Retinal pigment epithelial cell (primary cell): ENCODE results near the gene BAG5.

ENCODE experiments used
- DNase-seq: peaks from one replicate; pipeline ENCODE4 v3.0.0-alpha.2; 2010; ENCODE audit warnings: low read depth
- H3K4me3 ChIP-seq: 2 replicates; pipeline ENCODE4 v1.5.1; 2011; ENCODE audit warnings: mild to moderate bottlenecking, low read length, control low read depth, moderate library complexity
- TF ChIP-seq, protein P1 (sequence below): conservative IDR thresholded peaks from 2 replicates; pipeline ENCODE4 v1.5.1; 2011; ENCODE audit warnings: low read depth, low read length, control low read depth, inconsistent platforms

Gene BAG5

GRCh38 chr14:103545219-103545914 lies 17.1 kb downstream of the BAG5 start:
- DNase-seq, result no peak
- no peak overlapping the region for H3K4me3 ChIP-seq
- TF ChIP-seq, protein P1, sequence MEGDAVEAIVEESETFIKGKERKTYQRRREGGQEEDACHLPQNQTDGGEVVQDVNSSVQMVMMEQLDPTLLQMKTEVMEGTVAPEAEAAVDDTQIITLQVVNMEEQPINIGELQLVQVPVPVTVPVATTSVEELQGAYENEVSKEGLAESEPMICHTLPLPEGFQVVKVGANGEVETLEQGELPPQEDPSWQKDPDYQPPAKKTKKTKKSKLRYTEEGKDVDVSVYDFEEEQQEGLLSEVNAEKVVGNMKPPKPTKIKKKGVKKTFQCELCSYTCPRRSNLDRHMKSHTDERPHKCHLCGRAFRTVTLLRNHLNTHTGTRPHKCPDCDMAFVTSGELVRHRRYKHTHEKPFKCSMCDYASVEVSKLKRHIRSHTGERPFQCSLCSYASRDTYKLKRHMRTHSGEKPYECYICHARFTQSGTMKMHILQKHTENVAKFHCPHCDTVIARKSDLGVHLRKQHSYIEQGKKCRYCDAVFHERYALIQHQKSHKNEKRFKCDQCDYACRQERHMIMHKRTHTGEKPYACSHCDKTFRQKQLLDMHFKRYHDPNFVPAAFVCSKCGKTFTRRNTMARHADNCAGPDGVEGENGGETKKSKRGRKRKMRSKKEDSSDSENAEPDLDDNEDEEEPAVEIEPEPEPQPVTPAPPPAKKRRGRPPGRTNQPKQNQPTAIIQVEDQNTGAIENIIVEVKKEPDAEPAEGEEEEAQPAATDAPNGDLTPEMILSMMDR, result no peak

DNA sequence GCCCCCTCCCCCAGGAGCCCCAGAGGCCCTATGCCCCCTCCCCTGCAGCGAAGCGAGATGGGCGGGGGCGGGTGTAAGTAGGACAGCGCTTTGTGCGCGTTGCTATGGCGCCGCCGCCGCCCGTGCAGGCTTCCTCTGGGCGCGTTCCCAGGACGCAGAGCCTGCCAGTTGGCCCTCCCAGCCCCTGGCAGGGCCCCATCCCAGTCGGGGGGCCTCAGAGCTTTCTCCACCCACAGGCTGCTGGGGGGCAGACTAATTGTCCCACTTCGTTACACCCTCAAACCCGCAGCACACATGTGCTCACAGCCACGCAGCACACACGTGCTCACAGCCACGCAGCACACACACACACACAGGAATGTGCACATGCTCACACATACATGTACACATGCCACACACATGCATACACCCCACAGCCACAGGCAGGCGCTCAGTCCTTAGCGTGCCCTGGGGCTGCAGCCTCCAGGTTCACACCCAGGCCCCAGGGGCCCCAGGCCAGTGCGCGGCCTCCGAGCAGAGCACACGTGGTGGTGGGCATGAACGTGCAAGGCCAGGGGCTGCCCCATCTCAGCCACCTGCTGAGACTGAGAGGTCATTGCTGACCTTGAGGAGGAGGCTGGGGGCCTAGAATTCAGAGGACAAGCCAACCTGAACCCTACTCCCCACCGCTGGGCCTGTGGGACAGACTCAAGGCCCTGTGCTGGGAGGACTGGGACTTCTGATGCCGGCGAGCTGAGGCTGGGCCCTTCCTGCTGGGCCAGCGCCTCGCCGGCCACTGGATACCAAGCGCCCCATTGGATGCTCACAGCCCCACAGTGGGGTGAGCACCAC lies 17.9 kb downstream of the BAG5 start:
- TF ChIP-seq, protein P1, result no peak
- H3K4me3 ChIP-seq, result no peak overlapping the region
- no peak for DNase-seq

DNA sequence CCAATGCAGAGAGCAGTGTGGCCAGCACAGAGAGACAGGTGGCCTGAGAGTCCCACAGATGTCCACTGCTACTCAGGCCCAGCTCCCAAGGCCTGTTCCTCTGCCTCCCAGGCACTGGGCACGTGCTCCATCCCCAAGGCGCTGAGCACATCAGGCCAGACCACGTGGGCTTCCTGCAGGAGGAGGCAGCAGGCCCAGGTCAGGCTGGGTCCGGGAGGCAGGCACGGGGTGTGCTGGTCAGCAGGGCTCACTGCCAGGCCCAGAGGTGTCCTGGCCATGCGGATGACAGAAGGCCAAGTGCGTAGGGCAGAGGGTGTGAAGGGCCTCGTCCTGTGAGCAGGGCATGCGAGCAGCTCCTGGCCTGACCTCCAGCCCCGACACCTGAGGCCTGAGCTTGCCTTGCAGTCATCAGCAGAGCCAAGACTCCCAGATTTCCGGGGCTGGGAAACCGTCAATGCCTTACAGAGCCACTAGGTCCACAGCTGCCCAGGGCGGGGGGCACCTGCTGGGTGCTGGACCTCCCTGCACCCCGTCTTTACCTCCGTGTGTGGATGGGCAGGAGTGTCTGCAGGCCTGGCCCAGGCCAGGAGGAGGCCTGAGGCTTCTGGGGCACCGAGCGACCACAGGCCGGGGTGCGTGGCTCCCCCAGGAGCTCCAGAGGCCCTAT lies 18.6 kb downstream of the BAG5 start:
- DNase-seq, result no peak
- TF ChIP-seq, protein P1, result no peak
- no peak overlapping the region for H3K4me3 ChIP-seq

GRCh38 chr14:103543140-103543539 lies 19.3 kb downstream of the BAG5 start:
- TF ChIP-seq, protein P1, result no peak
- no peak for DNase-seq

DNA sequence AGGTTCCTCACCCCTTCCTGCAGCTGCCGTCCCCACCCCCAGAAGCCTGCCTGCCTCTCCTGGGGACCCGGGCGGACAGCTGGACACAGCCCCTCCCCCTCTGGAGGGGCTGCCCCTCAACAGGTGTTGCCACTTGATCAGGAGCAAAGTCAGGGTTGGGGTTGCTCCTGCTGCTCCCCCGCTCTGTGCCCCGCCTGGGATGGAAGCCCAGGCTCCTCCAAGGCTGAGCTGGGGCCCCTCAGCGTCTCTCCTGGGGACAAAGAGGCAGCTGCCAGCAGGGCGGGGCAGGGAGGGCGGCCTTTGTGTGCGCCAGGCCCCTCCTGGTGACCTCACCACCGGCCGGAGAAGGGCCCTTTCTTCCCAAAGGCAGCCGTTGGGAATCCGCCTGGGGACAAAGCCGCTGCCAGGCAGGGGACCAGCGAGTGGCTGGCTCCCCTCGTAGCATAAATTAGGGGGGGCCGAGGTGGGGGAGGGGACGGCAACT lies 19.8 kb downstream of the BAG5 start:
- TF ChIP-seq, protein P1, result no peak
- no peak for DNase-seq
- H3K4me3 ChIP-seq, result no peak overlapping the region

More at GRCh38 chr14:103543140-103543539, 19.3 kb downstream of the BAG5 start:
- H3K4me3 ChIP-seq, result no peak overlapping the region

- no peak for DNase-seq
- no peak overlapping the region for H3K4me3 ChIP-seq
- TF ChIP-seq, protein P1, result peak; percentile 26
Measured at GRCh38 chr14:103541709-103542604, 20.5 kb downstream of the BAG5 start.
